Stimulated activated CD8-positive, alpha-beta memory T cell treated with anti-CD3 and anti-CD28 coated beads, Interleukin-12 subunit alpha, Interleukin-12 subunit beta, amount 100 ng/mL, for 4 hours (primary cell): ENCODE results near the gene CEMP1.
"Not testable (repeated sequence)": the region's sequence is repeated elsewhere in the genome, so short reads cannot be mapped to it uniquely, and the experiment has no call there.

Experiments
- DNase-seq: peaks from one replicate; pipeline ENCODE4 v3.0.0-alpha.2; 2020; ENCODE audit warnings: low read depth

CEMP1 gene

DNA sequence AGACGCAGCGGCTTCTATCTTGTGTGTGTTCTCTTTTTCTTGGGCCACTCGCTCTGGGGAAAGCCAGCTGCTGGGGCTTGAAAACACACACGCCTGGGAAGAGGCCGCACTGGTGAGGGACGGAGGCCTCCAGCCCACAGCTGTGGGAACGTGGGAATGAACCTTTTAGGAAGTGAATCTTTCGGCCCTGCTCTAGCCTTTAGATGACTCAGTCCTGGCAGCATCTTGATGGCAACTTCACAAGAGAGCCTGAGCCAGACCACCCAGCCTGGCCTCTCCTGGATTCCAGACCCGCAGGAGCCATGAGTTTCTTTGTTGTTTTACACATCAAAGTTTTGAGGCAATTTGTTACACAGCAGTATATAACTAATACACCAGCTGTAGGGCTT lies 4.4 kb upstream of the CEMP1 start:
- no peak for DNase-seq

DNA sequence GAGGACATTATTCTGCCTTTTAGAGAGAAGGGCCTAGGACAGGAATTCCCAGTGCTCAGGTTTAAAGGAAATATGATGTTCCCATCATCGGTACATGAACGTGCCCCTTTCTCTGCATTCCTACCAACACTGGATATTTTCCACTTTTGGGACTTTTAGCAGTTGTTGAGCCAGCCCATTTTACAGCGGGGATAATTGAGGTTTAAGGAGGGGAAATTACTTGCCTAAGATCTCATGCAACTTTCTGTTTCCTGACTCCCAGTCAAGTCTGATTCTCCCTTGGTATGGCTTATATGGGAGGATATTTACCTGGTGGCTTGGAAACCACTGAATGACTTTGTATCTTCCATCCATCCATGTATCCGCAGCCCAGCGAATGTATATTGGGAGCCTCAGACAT lies 3.1 kb upstream of the CEMP1 start:
- DNase-seq: not testable (repeated sequence)

DNA sequence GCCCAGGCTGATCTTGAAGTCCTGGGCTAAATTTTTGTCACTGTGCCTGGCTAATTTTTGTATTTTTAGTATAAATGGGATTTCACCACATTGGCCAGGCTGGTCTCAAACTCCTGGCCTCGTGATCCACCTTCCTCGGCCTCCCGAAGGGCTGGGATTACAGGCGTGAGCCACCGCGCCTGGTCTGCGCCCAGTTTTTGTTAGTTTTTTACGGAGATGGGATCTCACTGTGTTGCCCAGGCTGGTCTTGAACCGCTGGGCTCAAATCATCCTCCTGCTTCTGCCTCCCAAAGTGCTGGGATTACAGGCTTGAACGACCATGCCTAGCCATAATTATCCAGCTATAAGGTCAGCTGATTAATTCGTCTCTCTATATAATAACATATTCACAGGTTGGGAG lies 2.7 kb upstream of the CEMP1 start:
- DNase-seq: no peak

DNA sequence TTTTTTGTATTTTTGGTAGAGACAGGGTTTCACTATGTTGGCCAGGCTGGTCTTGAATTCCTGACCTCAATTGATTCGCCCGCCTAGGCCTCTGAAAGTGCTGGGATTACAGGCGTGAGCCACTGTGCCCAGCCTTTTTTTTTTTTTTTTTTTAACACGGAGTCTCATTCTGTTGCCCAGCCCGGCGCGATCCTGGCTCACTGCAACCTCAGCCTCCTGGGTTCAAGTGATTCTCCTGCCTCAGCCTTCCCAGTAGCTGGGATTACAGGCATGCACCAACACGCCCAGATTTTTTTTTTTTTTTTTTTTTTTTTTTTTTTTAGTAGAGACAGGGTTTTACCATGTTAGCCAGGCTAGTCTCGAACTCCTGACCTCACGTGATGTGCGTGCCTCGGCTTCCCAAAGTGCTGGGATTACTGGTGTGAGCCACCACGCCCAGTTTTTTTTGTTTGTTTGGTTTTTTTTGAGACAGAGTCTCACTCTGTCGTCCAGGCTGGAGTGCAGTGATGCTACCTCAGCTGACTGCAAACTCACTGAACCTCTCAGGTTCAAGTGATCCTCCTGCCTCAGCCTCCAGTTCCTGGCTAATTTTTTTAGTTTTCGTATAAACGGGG lies 2.0 kb upstream of the CEMP1 start:
- not testable (repeated sequence) for DNase-seq

DNA sequence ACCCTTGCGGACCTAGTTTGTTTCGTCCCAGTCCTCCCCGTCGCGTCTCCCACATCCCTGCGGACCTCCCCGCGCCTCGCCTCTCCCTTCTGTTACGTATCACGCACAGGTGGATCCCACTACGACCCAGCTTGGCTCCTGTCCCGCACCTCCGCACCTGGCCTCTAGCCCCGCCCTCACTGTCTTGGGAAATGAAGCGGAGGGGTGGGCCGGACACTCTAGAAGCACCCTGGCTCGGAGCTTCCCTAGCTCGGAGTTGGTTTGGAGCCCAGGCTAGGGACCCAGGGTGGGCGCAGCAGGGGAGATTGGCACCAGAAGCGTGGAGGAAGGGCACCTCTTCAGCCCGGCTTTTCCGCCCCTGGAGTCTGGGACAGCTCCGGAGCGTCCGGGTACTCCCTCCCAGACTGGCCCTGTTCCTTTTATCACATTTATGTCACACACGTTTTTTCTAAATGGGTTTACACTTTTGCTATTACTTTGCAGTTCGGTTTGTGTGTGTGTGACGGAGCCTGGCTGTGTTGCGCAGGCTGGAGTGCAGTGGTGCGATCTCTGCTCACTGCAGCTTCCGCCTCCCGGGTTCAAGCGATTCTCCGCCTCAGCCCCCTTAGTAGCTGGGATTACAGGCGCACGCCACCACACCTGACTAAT lies 1.4 kb upstream of the CEMP1 start:
- no peak for DNase-seq

- peak; percentile 96 for DNase-seq
These were observed 687 bp upstream of the CEMP1 start for GRCh38 chr16:2531696-2532493.

DNA sequence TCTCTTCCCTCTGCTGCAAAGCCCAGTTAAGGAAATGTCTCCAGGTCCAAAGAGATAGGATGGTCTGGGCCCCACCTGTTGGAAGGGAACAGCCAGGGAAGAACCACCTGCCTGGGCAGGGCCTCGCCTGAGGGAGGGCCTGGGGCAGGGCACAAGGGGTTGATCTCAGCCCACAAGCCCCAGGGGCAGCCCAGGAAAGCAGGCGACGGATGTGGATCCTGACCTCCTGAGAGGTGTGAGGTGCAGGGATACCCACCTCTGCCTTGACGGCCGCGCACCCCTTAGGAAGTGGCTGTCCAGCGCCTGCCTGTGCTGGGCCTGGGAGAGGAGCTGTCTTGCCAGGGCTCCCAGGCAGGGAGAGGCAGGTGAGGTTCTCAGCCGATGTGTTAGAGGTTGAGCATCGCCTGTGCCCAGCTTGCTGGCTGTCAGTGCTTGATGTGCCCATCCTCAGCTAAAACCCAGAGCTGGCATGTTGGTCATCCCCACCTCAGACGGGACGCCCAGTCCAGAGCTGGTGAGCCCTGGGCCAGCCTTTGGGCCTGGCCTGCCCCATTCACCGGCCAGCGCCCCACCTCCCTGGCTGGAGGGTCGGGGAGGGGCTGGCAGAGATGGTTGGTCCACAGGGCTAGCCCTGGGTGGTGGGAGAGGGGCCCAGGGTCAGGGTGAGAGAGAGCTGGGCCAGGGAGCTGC lies 434 bp downstream of the CEMP1 start:
- DNase-seq: no peak

DNA sequence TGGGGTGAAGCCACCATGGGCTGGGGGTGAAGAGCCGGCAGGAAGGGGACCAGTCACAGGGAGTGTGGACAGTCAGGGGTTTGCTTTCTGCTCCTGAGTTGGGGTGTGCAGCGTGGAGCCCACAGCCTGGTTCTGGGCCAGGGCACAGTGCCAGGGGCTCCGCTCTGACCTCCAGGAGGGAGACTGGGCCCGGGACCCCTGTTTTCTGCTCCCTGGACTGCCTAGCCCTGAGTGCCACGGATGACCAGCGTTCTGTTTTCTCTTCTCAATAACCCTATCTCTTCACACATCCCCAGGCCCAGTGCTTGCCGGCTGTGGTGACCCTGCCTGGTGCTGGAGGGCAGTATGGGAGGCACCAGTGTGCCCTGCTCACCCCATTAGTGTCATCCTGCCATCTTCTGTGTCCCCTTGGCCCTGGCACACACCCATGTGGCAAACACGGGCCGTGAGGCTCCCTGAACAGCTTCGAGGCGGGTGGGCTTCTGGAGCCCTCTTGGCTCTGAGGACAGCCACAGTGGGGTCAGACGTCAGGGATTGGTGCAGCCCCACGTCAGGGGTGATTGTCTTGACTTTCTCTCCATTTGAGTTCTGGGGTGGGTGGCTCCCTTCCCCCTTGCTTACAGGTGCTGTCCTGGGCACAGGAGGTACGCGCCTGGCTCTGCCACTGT lies 1.1 kb downstream of the CEMP1 start:
- DNase-seq: no peak

- no peak for DNase-seq
These were observed 1.9 kb downstream of the CEMP1 start for GRCh38 chr16:2529061-2529931.

DNA sequence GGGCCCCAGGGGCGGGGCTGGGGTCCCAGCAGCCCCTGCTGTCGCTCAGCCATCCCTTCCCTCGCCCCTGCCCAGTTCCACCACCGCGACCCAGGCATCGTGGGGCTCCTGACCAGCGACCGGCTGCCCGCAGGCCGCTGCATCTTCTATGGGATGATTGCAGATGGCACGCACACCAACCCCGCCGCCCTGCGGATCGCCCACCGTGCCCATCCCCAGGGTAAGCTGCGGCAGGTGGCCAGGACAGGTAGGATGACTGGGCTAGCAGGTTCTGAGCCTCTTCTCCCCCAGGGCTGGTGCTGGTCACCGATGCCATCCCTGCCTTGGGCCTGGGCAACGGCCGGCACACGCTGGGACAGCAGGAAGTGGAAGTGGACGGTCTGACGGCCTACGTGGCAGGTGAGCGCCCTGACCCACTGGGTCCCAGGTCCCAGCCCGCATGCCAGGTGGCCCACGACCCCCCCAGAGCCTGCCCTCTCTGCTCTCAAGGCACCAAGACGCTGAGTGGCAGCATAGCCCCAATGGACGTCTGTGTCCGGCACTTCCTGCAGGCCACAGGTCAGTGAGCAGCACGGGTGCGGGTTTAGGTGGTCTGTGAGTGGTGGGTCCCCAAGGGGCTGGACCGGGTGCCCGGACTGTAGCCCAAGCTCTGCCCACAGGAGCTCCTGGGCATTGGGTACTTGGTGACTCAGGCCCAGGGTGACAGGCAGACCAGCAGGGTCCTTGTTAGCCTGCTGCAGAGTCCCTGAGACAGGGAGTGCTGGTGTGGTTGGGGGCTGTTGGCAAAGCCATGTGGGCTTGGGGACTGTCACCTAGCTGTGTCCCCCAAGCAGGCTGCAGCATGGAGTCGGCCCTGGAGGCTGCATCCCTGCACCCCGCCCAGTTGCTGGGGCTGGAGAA lies 2.8 kb downstream of the CEMP1 start:
- no peak for DNase-seq

DNA sequence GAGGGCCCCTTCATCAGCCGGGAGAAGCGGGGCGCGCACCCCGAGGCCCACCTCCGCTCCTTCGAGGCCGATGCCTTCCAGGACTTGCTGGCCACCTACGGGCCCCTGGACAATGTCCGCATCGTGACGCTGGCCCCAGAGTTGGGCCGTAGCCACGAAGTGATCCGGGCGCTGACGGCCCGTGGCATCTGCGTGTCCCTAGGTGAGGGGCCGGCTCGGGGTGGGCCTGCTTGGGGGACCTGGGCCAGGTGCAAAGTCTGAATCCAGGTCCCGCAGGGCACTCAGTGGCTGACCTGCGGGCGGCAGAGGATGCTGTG lies 3.5 kb downstream of the CEMP1 start:
- no peak for DNase-seq

DNA sequence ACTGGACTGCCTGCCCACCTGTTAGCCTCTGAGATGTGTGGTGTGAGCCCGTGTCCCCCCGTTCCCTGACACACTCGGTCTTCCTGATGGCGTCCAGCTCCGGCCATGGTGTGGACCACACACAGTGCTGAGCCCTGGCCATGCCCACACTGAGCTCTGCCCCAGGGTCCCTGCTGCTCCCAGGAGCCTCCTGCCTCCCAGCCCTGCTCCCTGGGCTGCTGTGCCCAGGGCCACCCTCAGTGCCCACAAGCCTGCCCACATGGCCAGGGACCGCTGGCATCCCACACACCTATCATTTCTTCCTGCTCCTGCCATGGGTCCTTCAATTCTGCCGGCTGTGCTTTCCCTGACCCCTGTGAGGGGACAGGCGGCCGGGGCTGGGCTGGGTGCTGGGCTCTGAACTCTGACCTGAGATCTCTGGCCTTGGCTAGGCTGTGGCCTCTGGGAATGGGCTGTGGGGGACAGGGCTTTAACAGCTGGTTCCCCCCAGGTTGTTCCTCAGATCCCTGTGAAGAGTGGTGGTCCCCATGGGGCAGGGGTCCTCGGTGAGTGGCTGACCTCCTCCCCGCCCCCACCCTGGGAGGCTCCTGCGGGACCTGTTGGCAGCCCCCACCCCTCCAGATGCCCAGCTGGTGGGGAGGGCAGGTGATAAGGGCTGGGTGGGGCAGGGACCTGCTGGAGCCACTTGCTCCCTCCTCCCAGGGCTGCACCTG lies 4.0 kb downstream of the CEMP1 start:
- no peak for DNase-seq

- no peak for DNase-seq
These were observed 5.1 kb downstream of the CEMP1 start for GRCh38 chr16:2526135-2526534.

- DNase-seq: no peak
These were observed 6.8 kb downstream of the CEMP1 start for GRCh38 chr16:2524339-2524938.

- no peak for DNase-seq
These were observed 7.4 kb downstream of the CEMP1 start for GRCh38 chr16:2523801-2524231.

- DNase-seq: no peak
These were observed 10.2 kb downstream of the CEMP1 start for GRCh38 chr16:2520784-2521531.

- DNase-seq: peak; percentile 78
These were observed 11.0 kb downstream of the CEMP1 start, which contains the start of gene AMDHD2 for GRCh38 chr16:2520097-2520783. Gene AMDHD2, plus strand, starts transcription at chr16:2520371. Its CDS starts 88 bp downstream, at chr16:2520459.

DNA sequence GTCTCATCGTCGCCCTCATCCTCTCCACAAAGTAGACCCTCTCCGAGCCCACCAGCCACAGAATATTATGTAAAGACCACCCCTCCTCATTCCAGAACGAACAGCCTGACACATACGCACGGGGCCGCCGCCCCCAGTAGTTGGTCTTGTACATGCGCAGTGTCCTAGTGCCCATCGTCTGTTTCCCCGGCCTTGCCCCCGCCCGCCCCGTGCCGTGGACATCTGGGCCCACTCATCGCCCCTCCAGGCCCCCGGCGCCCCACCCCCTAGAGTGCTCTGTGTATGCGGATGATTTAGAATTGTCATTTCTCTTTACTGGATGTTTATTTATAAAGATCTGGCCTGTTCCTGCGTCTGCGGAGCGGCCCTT lies 11.5 kb downstream of the CEMP1 start:
- no peak for DNase-seq
